ENCODE results near the gene TRAT1.
"Not testable (repeated sequence)": the region's sequence is repeated elsewhere in the genome, so short reads cannot be mapped to it uniquely, and the experiment has no call there.

The TRAT1 gene

GRCh38 chr3:108822123-108822897 is at the start of gene TRAT1:
Gene TRAT1, plus strand, starts transcription at chr3:108822786. Its CDS starts 142 bp downstream, at chr3:108822928.
- peak; percentile 61 for DNase-seq

GRCh38 chr3:108775649-108776048 is 46.9 kb upstream of the TRAT1 start:
- no peak for DNase-seq

GRCh38 chr3:108779496-108779895 is 43.1 kb upstream of the TRAT1 start:
- DNase-seq: no peak

GRCh38 chr3:108780235-108780634 is 42.4 kb upstream of the TRAT1 start:
- DNase-seq: peak; percentile 48

GRCh38 chr3:108791473-108791872 is 31.1 kb upstream of the TRAT1 start:
- DNase-seq: no peak

GRCh38 chr3:108804437-108804836 is 18.1 kb upstream of the TRAT1 start:
- no peak for DNase-seq

GRCh38 chr3:108804966-108805365 is 17.6 kb upstream of the TRAT1 start:
- no peak for DNase-seq

- DNase-seq: peak; percentile 81
These were observed 16.3 kb upstream of the TRAT1 start for GRCh38 chr3:108806316-108806715.

GRCh38 chr3:108818404-108818803 is 4.2 kb upstream of the TRAT1 start:
- peak; percentile 85 for DNase-seq

- peak; percentile 42 for DNase-seq
These were observed 2.0 kb upstream of the TRAT1 start for GRCh38 chr3:108820586-108820985.

- no peak for DNase-seq
These were observed 641 bp downstream of the TRAT1 start for GRCh38 chr3:108823227-108823626.

GRCh38 chr3:108823803-108824202 is 1.2 kb downstream of the TRAT1 start:
- not testable (repeated sequence) for DNase-seq

GRCh38 chr3:108826309-108827187 is 4.0 kb downstream of the TRAT1 start:
- DNase-seq: no peak

- no peak for DNase-seq
These were observed 7.8 kb downstream of the TRAT1 start for GRCh38 chr3:108830381-108830780.

- no peak for DNase-seq
These were observed 8.5 kb downstream of the TRAT1 start for GRCh38 chr3:108830991-108831614.

- DNase-seq: peak; percentile 43
These were observed 11.0 kb downstream of the TRAT1 start for GRCh38 chr3:108833611-108834010.

- peak; percentile 54 for DNase-seq
These were observed 12.0 kb downstream of the TRAT1 start for GRCh38 chr3:108834551-108834950.

- DNase-seq: peak; percentile 65
These were observed 12.5 kb downstream of the TRAT1 start for GRCh38 chr3:108835101-108835500.

GRCh38 chr3:108838436-108838835 is 15.8 kb downstream of the TRAT1 start:
- peak; percentile 42 for DNase-seq

GRCh38 chr3:108845709-108846293 is 23.2 kb downstream of the TRAT1 start:
- DNase-seq: no peak

GRCh38 chr3:108847187-108847586 is 24.6 kb downstream of the TRAT1 start:
- DNase-seq: no peak

- no peak for DNase-seq
These were observed 26.5 kb downstream of the TRAT1 start for GRCh38 chr3:108849075-108849474.

GRCh38 chr3:108861401-108861800 is 38.8 kb downstream of the TRAT1 start:
- no peak for DNase-seq
